OCI-LY3 (cell line): ENCODE results near the gene WDR93.

Experiments used
- H2AFZ ChIP-seq: fragments of 200-600, 300-600 bp; shearing (Covaris generic); 2 replicates; pipeline ENCODE4 v1.6.0; 2014; ENCODE audit warnings: antibody characterized with exemption, low read depth, low read length
- H3K27ac ChIP-seq: fragments of 200-600, 300-600 bp; sonication (generic); 2 replicates; pipeline ENCODE4 v1.5.1; 2014; ENCODE audit warnings: mild to moderate bottlenecking, low read length, moderate library complexity, mixed read lengths
- H3K27me3 ChIP-seq: fragments of 200-600, 300-600 bp; sonication (generic); 2 replicates; pipeline ENCODE4 v1.6.1; 2014; ENCODE audit warnings: low read depth, low read length, mixed read lengths
- H3K36me3 ChIP-seq: fragments of 200-600, 300-600 bp; sonication (generic); replicated peaks from 2 replicates; pipeline ENCODE3; 2014; ENCODE audit warnings: low read depth, low read length, mixed read lengths
- H3K4me1 ChIP-seq: fragments of 300-600, 200-600 bp; sonication (generic); 2 replicates; pipeline ENCODE4 v1.6.1; 2014; ENCODE audit warnings: low read length, mixed read lengths
- H3K4me2 ChIP-seq: fragments of 200-600, 300-600 bp; sonication (generic); 2 replicates; pipeline ENCODE4 v1.6.1; 2014; ENCODE audit warnings: low read length, mixed read lengths
- H3K4me3 ChIP-seq: fragments of 300-600, 200-600 bp; sonication (generic); 2 replicates; pipeline ENCODE4 v1.5.1; 2014; ENCODE audit warnings: antibody characterized with exemption, mild to moderate bottlenecking, low read length, moderate library complexity
- H3K79me2 ChIP-seq: fragments of 300-600, 200-600 bp; shearing (Covaris generic); 2 replicates; pipeline ENCODE4 v1.6.1; 2014; ENCODE audit warnings: mild to moderate bottlenecking, low read length, mixed read lengths
- H3K9ac ChIP-seq: fragments of 300-600, 200-600 bp; shearing (Covaris generic); 2 replicates; pipeline ENCODE4 v1.6.0; 2014; ENCODE audit warnings: mild to moderate bottlenecking, low read length, moderate library complexity
- H3K9me3 ChIP-seq: fragments of 200-600, 300-600 bp; shearing (Covaris generic); 2 replicates; pipeline ENCODE4 v1.6.1; 2014; ENCODE audit warnings: low read length, mixed read lengths; ENCODE audit not compliant: insufficient read depth
- H4K20me1 ChIP-seq: fragments of 200-600, 300-600 bp; sonication (generic); 2 replicates; pipeline ENCODE4 v1.6.1; 2016; ENCODE audit warnings: low read length, mixed read lengths; ENCODE audit not compliant: insufficient read depth
- CTCF ChIP-seq: fragments of 200-600, 300-600 bp; sonication (generic); IDR thresholded peaks from 2 replicates; pipeline ENCODE4 v1.5.1; 2014; ENCODE audit warnings: antibody characterized with exemption, low read length, low read depth
- EZH2phosphoT487 ChIP-seq: fragments of 200-600 bp; shearing (Covaris generic); IDR thresholded peaks from 2 replicates; pipeline ENCODE4 v1.6.1; 2018; ENCODE audit warnings: antibody characterized with exemption, mixed run types, low read depth

Gene WDR93

GRCh38 chr15:89649013-89649625 lies 41.5 kb upstream of the WDR93 start:
- no peaks in the 10 kb centered on the region for H3K27me3 ChIP-seq
- 0 out of 2 replicates have a peak, but pooled peaks cover under 1% of the 10 kb centered on the region for H3K4me1 ChIP-seq
- peaks cover 15% of the 10 kb centered on the region for H3K36me3 ChIP-seq
- no peaks in the 10 kb centered on the region for H4K20me1 ChIP-seq
- no peak overlapping the region for H3K27ac ChIP-seq
- H3K9me3 ChIP-seq, result no peaks in the 10 kb centered on the region
- no peak overlapping the region for H2AFZ ChIP-seq
- no peak overlapping the region for H3K4me2 ChIP-seq
- H3K9ac ChIP-seq, result no peak overlapping the region
- no peak overlapping the region for H3K4me3 ChIP-seq
- TF ChIP-seq CTCF (no peak), EZH2phosphoT487 (no peak)
- no peaks in the 10 kb centered on the region for H3K79me2 ChIP-seq

GRCh38 chr15:89649716-89650115 lies 40.9 kb upstream of the WDR93 start:
- no peaks in the 10 kb centered on the region for H4K20me1 ChIP-seq
- no peak for TF ChIP-seq EZH2phosphoT487
- H3K27ac ChIP-seq, result no peak overlapping the region
- peaks cover 14% of the 10 kb centered on the region for H3K36me3 ChIP-seq
- no peaks in the 10 kb centered on the region for H3K9me3 ChIP-seq
- H3K4me1 ChIP-seq, result peaks cover 5% of the 10 kb centered on the region
- no peaks in the 10 kb centered on the region for H3K79me2 ChIP-seq
- H2AFZ ChIP-seq, result no peak overlapping the region
- no peaks in the 10 kb centered on the region for H3K27me3 ChIP-seq
- no peak overlapping the region for H3K9ac ChIP-seq
- H3K4me3 ChIP-seq, result no peak overlapping the region
- H3K4me2 ChIP-seq, result no peak overlapping the region

GRCh38 chr15:89652131-89652530 lies 38.5 kb upstream of the WDR93 start:
- H3K9ac ChIP-seq, result no peak overlapping the region
- no peaks in the 10 kb centered on the region for H3K9me3 ChIP-seq
- H3K27ac ChIP-seq, result no peak overlapping the region
- no peaks in the 10 kb centered on the region for H3K79me2 ChIP-seq
- peaks cover 8% of the 10 kb centered on the region for H3K4me1 ChIP-seq
- peaks cover 11% of the 10 kb centered on the region for H3K36me3 ChIP-seq
- H2AFZ ChIP-seq, result no peak overlapping the region
- no peaks in the 10 kb centered on the region for H4K20me1 ChIP-seq
- no peak for TF ChIP-seq CTCF
- TF ChIP-seq EZH2phosphoT487, result no peak
- H3K27me3 ChIP-seq, result no peaks in the 10 kb centered on the region
- no peak overlapping the region for H3K4me2 ChIP-seq
- H3K4me3 ChIP-seq, result no peak overlapping the region

- H3K27ac ChIP-seq, result no peak overlapping the region
Observed at GRCh38 chr15:89652666-89653065, 37.9 kb upstream of the WDR93 start.

More at GRCh38 chr15:89652666-89653065, 37.9 kb upstream of the WDR93 start:
- no peaks in the 10 kb centered on the region for H3K27me3 ChIP-seq
- peaks cover 8% of the 10 kb centered on the region for H3K4me1 ChIP-seq
- peaks cover 11% of the 10 kb centered on the region for H3K36me3 ChIP-seq
- TF ChIP-seq EZH2phosphoT487 (no peak), CTCF (no peak)
- no peak overlapping the region for H3K9ac ChIP-seq
- H3K79me2 ChIP-seq, result no peaks in the 10 kb centered on the region
- H3K4me3 ChIP-seq, result no peak overlapping the region
- H3K4me2 ChIP-seq, result no peak overlapping the region
- no peaks in the 10 kb centered on the region for H3K9me3 ChIP-seq
- H4K20me1 ChIP-seq, result no peaks in the 10 kb centered on the region
- no peak overlapping the region for H2AFZ ChIP-seq
